Islet of Langerhans (tissue), 1 donor: ENCODE results near the gene SYT2.
"Not testable (repeated sequence)": the region's sequence is repeated elsewhere in the genome, so short reads cannot be mapped to it uniquely, and the experiment has no call there.

Experiments
- FAIRE-seq: peaks from one replicate; lab custom pipeline; 2011; peaks lifted over from hg19 to GRCh38; lab: Jason Lieb, UNC

SYT2 gene

GRCh38 chr1:202710070-202711045 is at the start of gene SYT2:
Gene SYT2 (minus strand): TSS chr1:202710454. CDS start chr1:202605772, 104,682 bp downstream.
- no peak for FAIRE-seq

- FAIRE-seq = no peak
Observed at GRCh38 chr1:202756391-202756790, 46.1 kb upstream of the SYT2 start.

GRCh38 chr1:202754293-202754692 is 44.0 kb upstream of the SYT2 start:
- no peak for FAIRE-seq

GRCh38 chr1:202752774-202753173 is 42.5 kb upstream of the SYT2 start:
- FAIRE-seq = no peak

GRCh38 chr1:202750761-202751160 is 40.5 kb upstream of the SYT2 start:
- peak; percentile 30 for FAIRE-seq

GRCh38 chr1:202750024-202750423 is 39.8 kb upstream of the SYT2 start:
- FAIRE-seq = peak; percentile 60

- FAIRE-seq = no peak
Observed at GRCh38 chr1:202745323-202745888, 35.2 kb upstream of the SYT2 start.

GRCh38 chr1:202744770-202745169 is 34.5 kb upstream of the SYT2 start:
- FAIRE-seq = not testable (repeated sequence)

GRCh38 chr1:202742496-202742895 is 32.2 kb upstream of the SYT2 start:
- FAIRE-seq = no peak

GRCh38 chr1:202733251-202733650 is 23.0 kb upstream of the SYT2 start:
- FAIRE-seq = no peak

GRCh38 chr1:202728951-202729350 is 18.7 kb upstream of the SYT2 start:
- no peak for FAIRE-seq

GRCh38 chr1:202725526-202725925 is 15.3 kb upstream of the SYT2 start:
- no peak for FAIRE-seq

- FAIRE-seq = no peak
Observed at GRCh38 chr1:202723708-202724107, 13.5 kb upstream of the SYT2 start.

- FAIRE-seq = not testable (repeated sequence)
Observed at GRCh38 chr1:202723046-202723445, 12.8 kb upstream of the SYT2 start.

- no peak for FAIRE-seq
Observed at GRCh38 chr1:202716654-202717053, 6.4 kb upstream of the SYT2 start.

- not testable (repeated sequence) for FAIRE-seq
Observed at GRCh38 chr1:202714202-202714601, 3.9 kb upstream of the SYT2 start.

- FAIRE-seq = no peak
Observed at GRCh38 chr1:202713110-202713509, 2.9 kb upstream of the SYT2 start.

- FAIRE-seq = no peak
Observed at GRCh38 chr1:202711949-202712635, 1.8 kb upstream of the SYT2 start.

- no peak for FAIRE-seq
Observed at GRCh38 chr1:202709276-202710041, 795 bp downstream of the SYT2 start.

- no peak for FAIRE-seq
Observed at GRCh38 chr1:202708456-202709275, 1.6 kb downstream of the SYT2 start.

GRCh38 chr1:202706851-202707250 is 3.4 kb downstream of the SYT2 start:
- FAIRE-seq = no peak
